HepG2 (cell line): ENCODE data around the gene COA1. TPM values are rescaled to one million over a fixed set of nuclear protein-coding genes. Genes with fewer than 3 reads are reported as not detected.

Source experiments
- ATF7 ChIP-seq, 2 experiments: fragments of 450-650 bp in 1 of 2; sonication (generic) in 1 of 2; formaldehyde crosslinking in 1 of 2; IDR thresholded peaks; 2 replicates each; pipeline versions ENCODE4 v1.4.0 to v1.6.1; 2016 to 2020; ENCODE audit warnings: antibody characterized with exemption in 1 of 2, mild to moderate bottlenecking in 1 of 2, missing genetic modification reagents in 1 of 2
- ELK4 ChIP-seq: sonication (generic); formaldehyde crosslinking; IDR thresholded peaks from 2 replicates; pipeline ENCODE4 v1.9.0; 2021; ENCODE audit warnings: missing genetic modification reagents, borderline replicate concordance
- KLF12 ChIP-seq: sonication (generic); formaldehyde crosslinking; IDR thresholded peaks from 2 replicates; pipeline ENCODE4 v1.4.0; 2020; ENCODE audit warnings: missing genetic modification reagents, borderline replicate concordance
- NR2F1 ChIP-seq, 2 experiments: fragments of 450-650 bp in 1 of 2; formaldehyde crosslinking in 1 of 2; IDR thresholded peaks; 2 replicates each; pipeline versions ENCODE4 v1.5.0 to v1.6.1; 2016 to 2020; ENCODE audit warnings: mild to moderate bottlenecking in 1 of 2, missing compliant biosample characterization in 1 of 2, missing genetic modification reagents in 1 of 2, moderate library complexity in 1 of 2
- REST ChIP-seq, 2 experiments: IDR thresholded peaks; 2 replicates each; pipeline ENCODE4 v1.6.1; 2011 to 2012; ENCODE audit warnings: low read length in 2 of 2, borderline replicate concordance in 1 of 2, low read depth in 1 of 2, mild to moderate bottlenecking in 1 of 2, moderate library complexity in 1 of 2
- ZNF770 ChIP-seq: sonication (generic); formaldehyde crosslinking; IDR thresholded peaks from 2 replicates; pipeline ENCODE4 v1.5.0; 2020; ENCODE audit warnings: mild to moderate bottlenecking, missing genetic modification reagents
- polyA plus RNA-seq, 8 experiments: library from polyadenylated mRNA; depleted of rRNA in 3 of 8; stranded (reverse) in 7 of 8; unstranded in 1 of 8; fragments of >200 nt; fragmentation: Illumina TruSeq in 4 of 8; extraction: Trizol in 4 of 8; gene quantifications; 2 replicates each; pipeline versions ENCODE4 v1.2.1 to v1.2.3, GENCODE V29; 2011 to 2016; ENCODE audit warnings: low read depth in 4 of 8, missing spikeins in 1 of 8, mixed read lengths in 1 of 8; ENCODE audit not compliant: insufficient read depth in 1 of 8
- total RNA-seq, 5 experiments: library from RNA; depleted of rRNA; stranded (reverse); fragments of >200 nt; fragmentation: Illumina TruSeq; extraction: Trizol; gene quantifications; 2 replicates each; pipeline ENCODE4 v1.2.3, GENCODE V29; 2016; ENCODE audit warnings: low read depth in 1 of 5

COA1 gene
- total and polyA plus RNA-seq, 2 of the 13 experiments (the other 11 are each of a cell fraction or from before 2014, with no cell fraction given), result 33.2 to 65.7 TPM

GRCh38 chr7:43594020-43594419 lies 135.3 kb downstream of the COA1 start (continued):
- no peak for TF ChIP-seq REST (IDR thresholded peaks at IDR 0.05; ENCODE audit: borderline replicate concordance in 1 of 2, low read depth in 1 of 2, low read length in 2 of 2)
- TF ChIP-seq NR2F1 (CRISPR knock-in tag; IDR thresholded peaks at IDR 0.05), result no peak
- no peak for TF ChIP-seq KLF12 (CRISPR knock-in tag)
- no peak for TF ChIP-seq ELK4 (CRISPR knock-in tag)
- peak; percentile 57 for TF ChIP-seq ATF7 (IDR thresholded peaks at IDR 0.05)
- TF ChIP-seq ATF7 (CRISPR knock-in tag; IDR thresholded peaks at IDR 0.05), result no peak
- peak; percentile 52 for TF ChIP-seq ZNF770 (CRISPR knock-in tag)
